Measurements from ENCODE around the gene NOTCH1. TPM values are rescaled to one million over a fixed set of nuclear protein-coding genes. Genes with fewer than 3 reads are reported as not detected.

NOTCH1 gene
- total RNA-seq, 1 experiment from 2014 or later = 53.4 TPM

- DNase-seq (ENCODE audit: unreplicated experiment) = no peak
- peaks cover 92% of the 10 kb centered on the region for H3K36me3 Mint-ChIP-seq (ENCODE audit: insufficient read depth, unreplicated experiment)
- CTCF ChIA-PET = interaction anchor here (0.5 to 0.9 kb wide), 2 partner anchors 14 to 266 kb away, joined by 3 to 5 read pairs; no protein-coding TSS in a partner anchor
- intact Hi-C loops (cut with micrococcal nuclease) = no loop called here
- no peak overlapping the region for H3K27ac Mint-ChIP-seq (ENCODE audit: low read depth, unreplicated experiment)
- no peaks in the 10 kb centered on the region for H3K4me1 Mint-ChIP-seq (ENCODE audit: insufficient read depth, unreplicated experiment)
- no peaks in the 10 kb centered on the region for H3K27me3 Mint-ChIP-seq (ENCODE audit: insufficient read depth, unreplicated experiment)
- no peak overlapping the region for H3K4me3 Mint-ChIP-seq (ENCODE audit: unreplicated experiment)
- no peaks in the 10 kb centered on the region for H3K9me3 Mint-ChIP-seq (ENCODE audit: unreplicated experiment)
- no TSS peak for BruUV-seq (replicated peaks)
- no peak for TF ChIP-seq CTCF (IDR thresholded peaks at IDR 0.05; ENCODE audit: unreplicated experiment)
- POLR2A ChIA-PET = no interaction called here
Measured at GRCh38 chr9:136454026-136454796, 91.6 kb downstream of the NOTCH1 start.

GRCh38 chr9:136453326-136453725, 92.5 kb downstream of the NOTCH1 start:
- no TSS peak for BruUV-seq (replicated peaks)
- CTCF ChIA-PET = interaction anchor here (1.0 kb wide), 1 partner anchor 10 kb away, joined by 3 read pairs; no protein-coding TSS in a partner anchor
- DNase-seq (ENCODE audit: unreplicated experiment) = no peak

GRCh38 chr9:136451221-136451877, 94.5 kb downstream of the NOTCH1 start:
- no TSS peak for BruUV-seq (replicated peaks)
- Mint-ChIP-seq H3K36me3 (ENCODE audit: insufficient read depth, unreplicated experiment) (peaks cover 91% of the 10 kb centered on the region), H3K27ac (ENCODE audit: low read depth, unreplicated experiment) (no peak overlapping the region), H3K4me1 (ENCODE audit: insufficient read depth, unreplicated experiment) (no peaks in the 10 kb centered on the region), H3K27me3 (ENCODE audit: insufficient read depth, unreplicated experiment) (no peaks in the 10 kb centered on the region), H3K9me3 (ENCODE audit: unreplicated experiment) (no peaks in the 10 kb centered on the region), H3K4me3 (ENCODE audit: unreplicated experiment) (no peak overlapping the region)
- POLR2A ChIA-PET = no interaction called here
- CTCF ChIA-PET = interaction anchor here (1.4 kb wide), 1 partner anchor 11 kb away, joined by 5 read pairs; no protein-coding TSS in a partner anchor
- no peak for DNase-seq (ENCODE audit: unreplicated experiment)
- TF ChIP-seq CTCF (IDR thresholded peaks at IDR 0.05; ENCODE audit: unreplicated experiment) = no peak
- intact Hi-C loops (cut with micrococcal nuclease) = no loop called here

More at GRCh38 chr9:136453326-136453725, 92.5 kb downstream of the NOTCH1 start:
- no peaks in the 10 kb centered on the region for H3K9me3 Mint-ChIP-seq (ENCODE audit: unreplicated experiment)
- intact Hi-C loops (cut with micrococcal nuclease) = no loop called here
- H3K27ac Mint-ChIP-seq (ENCODE audit: low read depth, unreplicated experiment) = no peak overlapping the region
- H3K36me3 Mint-ChIP-seq (ENCODE audit: insufficient read depth, unreplicated experiment) = peaks cover 91% of the 10 kb centered on the region
- TF ChIP-seq CTCF (IDR thresholded peaks at IDR 0.05; ENCODE audit: unreplicated experiment) = no peak
- no peaks in the 10 kb centered on the region for H3K27me3 Mint-ChIP-seq (ENCODE audit: insufficient read depth, unreplicated experiment)
- POLR2A ChIA-PET = no interaction called here
- no peak overlapping the region for H3K4me3 Mint-ChIP-seq (ENCODE audit: unreplicated experiment)
- H3K4me1 Mint-ChIP-seq (ENCODE audit: insufficient read depth, unreplicated experiment) = no peaks in the 10 kb centered on the region

GRCh38 chr9:136448655-136449054, 97.2 kb downstream of the NOTCH1 start:
- CTCF ChIA-PET = interaction anchor here (0.6 kb wide), 1 partner anchor 39 kb away, joined by 3 read pairs; no protein-coding TSS in a partner anchor
- intact Hi-C loops (cut with micrococcal nuclease) = no loop called here
- BruUV-seq (replicated peaks) = no TSS peak
- Mint-ChIP-seq H3K27ac (ENCODE audit: low read depth, unreplicated experiment) (no peak overlapping the region), H3K4me3 (ENCODE audit: unreplicated experiment) (no peak overlapping the region), H3K36me3 (ENCODE audit: insufficient read depth, unreplicated experiment) (peaks cover 94% of the 10 kb centered on the region), H3K27me3 (ENCODE audit: insufficient read depth, unreplicated experiment) (no peaks in the 10 kb centered on the region), H3K9me3 (ENCODE audit: unreplicated experiment) (no peaks in the 10 kb centered on the region), H3K4me1 (ENCODE audit: insufficient read depth, unreplicated experiment) (no peaks in the 10 kb centered on the region)
- DNase-seq (ENCODE audit: unreplicated experiment) = no peak
- POLR2A ChIA-PET = no interaction called here
- TF ChIP-seq CTCF (IDR thresholded peaks at IDR 0.05; ENCODE audit: unreplicated experiment) = no peak

All from MCF 10A (cell line).